Endothelial cell of umbilical vein (primary cell): ENCODE data around the gene MPND. TPM values are rescaled to one million over a fixed set of nuclear protein-coding genes. Genes with fewer than 3 reads are reported as not detected.

Experiments used
- BruUV-seq: library from RNA; stranded (reverse); fragments of 400-500 nt; replicated peaks from 2 replicates; lab custom pipeline; 2021; lab: Mats Ljungman, UMichigan
- CTCF ChIA-PET: fragments of 300-600, 350-600 bp; sonication (Branson Sonifier 250); formaldehyde crosslinking; loops from one replicate; lab custom pipeline; 2021; ENCODE audit warnings: antibody characterized with exemption, inconsistent platforms; lab: Charles Lee
- POLR2A ChIA-PET: fragments of 300-600, 350-600 bp; sonication (Branson Sonifier 250); formaldehyde crosslinking; loops from one replicate; lab custom pipeline; 2021; ENCODE audit warnings: antibody characterized with exemption, inconsistent platforms; lab: Charles Lee
- DNase-seq: peaks from one replicate; pipeline ENCODE4 v3.0.0-alpha.2; 2011; ENCODE audit warnings: low read depth, low spot score
- FAIRE-seq: peaks from 2 replicates; lab custom pipeline; 2011; peaks lifted over from hg19 to GRCh38; lab: Jason Lieb, UNC
- H2AFZ ChIP-seq: 2 replicates; pipeline ENCODE4 v1.6.0; 2012; ENCODE audit warnings: low read depth, low read length, control low read depth, inconsistent platforms
- H3K27ac ChIP-seq: 2 replicates; pipeline ENCODE4 v1.5.1; 2011; ENCODE audit warnings: low read depth, mild to moderate bottlenecking, control low read depth, low read length, moderate library complexity; ENCODE audit not compliant: insufficient read depth
- H3K27me3 ChIP-seq, 2 experiments: 2 replicates each; pipeline versions ENCODE4 v1.6.0 to v1.6.1; 2011; ENCODE audit warnings: low read length in 2 of 2, mixed read lengths in 1 of 2; ENCODE audit not compliant: control insufficient read depth in 2 of 2, insufficient read depth in 2 of 2
- H3K36me3 ChIP-seq, 2 experiments: 2 replicates in 1 of 2; 3 replicates in 1 of 2; pipeline ENCODE4 v1.5.1; 2011; ENCODE audit warnings: low read length in 2 of 2, mild to moderate bottlenecking in 1 of 2, moderate library complexity in 1 of 2; ENCODE audit not compliant: control insufficient read depth in 2 of 2, insufficient read depth in 2 of 2; ENCODE audit errors: extremely low read depth in 1 of 2
- H3K4me1 ChIP-seq: 3 replicates; pipeline ENCODE4 v1.5.1; 2011; ENCODE audit warnings: mild to moderate bottlenecking, low read length; ENCODE audit not compliant: control insufficient read depth, insufficient read depth; ENCODE audit errors: extremely low read depth
- H3K4me2 ChIP-seq: 2 replicates; pipeline ENCODE4 v1.6.1; 2011; ENCODE audit warnings: low read length, control low read depth, mixed read lengths; ENCODE audit not compliant: insufficient read depth
- H3K4me3 ChIP-seq, 3 experiments: fragments of 200-600 bp in 1 of 3; sonication (generic), shearing (Covaris generic) in 1 of 3; replicated peaks in 1 of 3; 2 replicates each; pipeline ENCODE4 v1.5.1; 2011 to 2016; ENCODE audit warnings: control low read depth in 3 of 3, low read length in 3 of 3, mild to moderate bottlenecking in 2 of 3, inconsistent platforms in 1 of 3, low read depth in 1 of 3, moderate library complexity in 1 of 3; ENCODE audit not compliant: insufficient read depth in 1 of 3
- H3K79me2 ChIP-seq: 2 replicates; pipeline ENCODE4 v1.6.0; 2012; ENCODE audit warnings: low read length, inconsistent platforms; ENCODE audit not compliant: control insufficient read depth, insufficient read depth
- H3K9ac ChIP-seq: replicated peaks from 2 replicates; pipeline ENCODE3; 2011; ENCODE audit warnings: low read length, control low read depth; ENCODE audit not compliant: insufficient read depth; ENCODE audit errors: extremely low read depth
- H3K9me1 ChIP-seq: replicated peaks from 3 replicates; pipeline ENCODE4 v1.6.0; 2011; ENCODE audit warnings: mild to moderate bottlenecking, low read length; ENCODE audit not compliant: control insufficient read depth, insufficient read depth; ENCODE audit errors: extremely low read depth
- H3K9me3 ChIP-seq: replicated peaks from 2 replicates; pipeline ENCODE4 v1.5.1; 2012; ENCODE audit warnings: low read length, inconsistent platforms; ENCODE audit not compliant: control insufficient read depth, insufficient read depth
- H4K20me1 ChIP-seq: replicated peaks from 2 replicates; pipeline ENCODE3; 2011; ENCODE audit warnings: mild to moderate bottlenecking, low read length; ENCODE audit not compliant: control insufficient read depth, insufficient read depth; ENCODE audit errors: extremely low read depth
- EZH2 ChIP-seq: IDR thresholded peaks from 2 replicates; pipeline ENCODE4 v1.6.1; 2012; ENCODE audit warnings: borderline replicate concordance, low read depth, mild to moderate bottlenecking, moderate library complexity, low read length, inconsistent platforms; ENCODE audit not compliant: severe bottlenecking
- FOS ChIP-seq: IDR thresholded peaks from 2 replicates; pipeline ENCODE4 v1.6.1; 2011; ENCODE audit warnings: mild to moderate bottlenecking, low read length, moderate library complexity, borderline replicate concordance; ENCODE audit not compliant: insufficient read depth
- GATA2 ChIP-seq: IDR thresholded peaks from 2 replicates; pipeline ENCODE4 v1.7.0; 2011; ENCODE audit warnings: low read depth, mild to moderate bottlenecking, moderate library complexity, mixed read lengths, low read length; ENCODE audit not compliant: insufficient read length, insufficient read depth
- JUN ChIP-seq: IDR thresholded peaks from 2 replicates; pipeline ENCODE4 v1.6.1; 2011; ENCODE audit warnings: borderline replicate concordance, low read depth; ENCODE audit not compliant: insufficient read length, insufficient read depth
- MYC ChIP-seq: IDR thresholded peaks from one replicate; pipeline ENCODE4 v1.6.1; 2011; ENCODE audit warnings: mild to moderate bottlenecking, low read depth, low read length
- dilution Hi-C: fragments of 300-500 bp; cut with MboI; formaldehyde crosslinking; loops from one replicate; pipeline ENCODE4 v1.15.0; 2019; ENCODE audit warnings: low sequenced_read_pairs; ENCODE audit not compliant: extremely low pct_ligation_motif_present
- intact Hi-C: fragments of 100-400 bp; cut with micrococcal nuclease; formaldehyde crosslinking; loops from one replicate; pipeline ENCODE4 v1.10.0; 2022
- polyA plus RNA-seq, 4 experiments: library from polyadenylated mRNA; depleted of rRNA in 3 of 4; stranded (reverse) in 3 of 4; unstranded in 1 of 4; fragments of >200 nt; gene quantifications; 2 replicates each; pipeline versions ENCODE4 v1.2.1 to v1.2.3, GENCODE V29; 2011 to 2012; ENCODE audit warnings: missing spikeins in 1 of 4
- total RNA-seq: library from RNA; stranded (reverse); gene quantifications from 2 replicates; pipeline ENCODE4 v1.2.3, GENCODE V29; 2021
- TF ChIP-seq, protein P1 (sequence below): IDR thresholded peaks from 2 replicates; pipeline ENCODE4 v1.6.1; 2011; ENCODE audit not compliant: insufficient read depth, insufficient read length

The MPND gene
- total and polyA plus RNA-seq, 2 donors (not counting 3 experiments of a cell fraction or from before 2014, with no cell fraction given), result 14.8 to 21.1 TPM

DNA sequence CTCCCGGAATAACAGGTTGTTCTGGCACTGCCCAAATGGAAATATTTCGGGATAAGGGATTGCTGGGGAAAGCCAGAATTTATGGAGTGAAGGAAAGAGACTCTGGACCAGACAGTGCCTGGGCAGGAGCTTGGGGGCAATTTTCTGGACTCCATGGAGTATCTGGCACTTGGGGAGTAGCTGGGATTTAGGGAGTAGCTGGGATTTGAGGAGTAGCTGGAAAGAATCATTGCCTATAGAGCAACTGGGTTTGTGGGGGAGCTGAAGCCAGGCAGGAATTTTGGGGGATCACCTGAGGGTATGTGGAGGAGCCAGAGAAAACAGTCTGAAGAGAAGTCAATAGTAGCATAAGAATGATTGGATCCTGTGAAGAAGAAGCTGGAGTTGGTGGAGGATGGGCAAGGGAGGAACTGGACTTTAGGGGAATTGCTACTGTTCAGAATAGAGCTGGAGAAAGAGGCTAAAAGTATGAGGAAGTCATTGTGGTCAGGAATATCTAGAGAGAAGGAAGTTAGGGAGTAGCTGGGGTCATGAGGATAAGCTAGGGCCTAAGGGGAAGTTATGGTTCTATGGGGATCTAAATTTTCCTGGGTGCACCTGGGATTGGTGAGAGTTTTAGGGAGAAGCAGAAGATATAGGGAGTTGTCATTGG lies 24.2 kb upstream of the MPND start:
- TF ChIP-seq FOS (no peak), EZH2 (no peak), JUN (no peak)
- Histone ChIP-seq H3K9me3 (no peaks in the 10 kb centered on the region), H3K9ac (no peak overlapping the region), H3K27ac (no peak overlapping the region), H4K20me1 (no peaks in the 10 kb centered on the region), H3K4me3 (no peak overlapping the region), H3K36me3 (peaks cover 0 to 4% of the 10 kb centered on the region in 2 experiments), H3K27me3 (no peaks in the 10 kb centered on the region), H3K4me2 (no peak overlapping the region), H3K9me1 (no peaks in the 10 kb centered on the region), H3K79me2 (no peaks in the 10 kb centered on the region), H3K4me1 (no peaks in the 10 kb centered on the region), H2AFZ (no peak overlapping the region)
- DNase-seq (no peak), FAIRE-seq (no peak)
- dilution Hi-C loops, result no loop called here
- CTCF ChIA-PET, result interaction anchor here (1.6 to 1.7 kb wide), 2 partner anchors 10 to 24 kb away, joined by 5 read pairs; partner anchors contain the start of gene MPND
- intact Hi-C loops, result loop anchor here (10.0 kb wide), 1 partner anchor 856 kb away; no protein-coding TSS in a partner anchor
- no TSS peak for BruUV-seq
- POLR2A ChIA-PET, result interaction anchor here (0.6 to 1.1 kb wide), 3 partner anchors 12 to 137 kb away, joined by 3 to 5 read pairs (median 5); no protein-coding TSS in a partner anchor

DNA sequence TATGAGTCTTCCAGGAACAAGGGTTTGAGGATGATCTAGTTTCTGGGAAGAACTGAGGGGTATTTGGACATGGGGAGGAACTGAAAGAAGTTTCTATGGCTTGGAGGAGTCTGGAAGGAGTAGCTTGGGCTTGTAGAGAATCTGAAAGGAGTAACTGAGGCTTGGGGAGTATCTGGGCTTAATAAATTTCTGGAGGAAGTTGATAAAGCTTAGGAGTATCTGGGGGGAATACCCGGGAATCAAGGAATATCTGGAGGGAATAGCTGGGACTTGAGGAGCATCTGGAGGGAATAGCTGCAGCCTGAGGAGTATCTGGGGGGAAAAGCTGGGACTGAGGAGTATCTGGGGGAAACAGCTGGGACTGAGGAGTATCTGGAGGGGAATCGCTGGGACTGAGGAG lies 22.9 kb upstream of the MPND start:
- POLR2A ChIA-PET, result interaction anchor here (1.1 kb wide), 1 partner anchor 22 kb away, joined by 3 read pairs; no protein-coding TSS in a partner anchor
- Histone ChIP-seq H2AFZ (no peak overlapping the region), H3K27me3 (no peaks in the 10 kb centered on the region), H3K79me2 (no peaks in the 10 kb centered on the region), H3K4me3 (no peak overlapping the region), H3K9me3 (no peaks in the 10 kb centered on the region), H3K27ac (no peak overlapping the region), H4K20me1 (no peaks in the 10 kb centered on the region), H3K9me1 (no peaks in the 10 kb centered on the region), H3K36me3 (peaks cover 0 to 2% of the 10 kb centered on the region in 2 experiments), H3K4me1 (no peaks in the 10 kb centered on the region), H3K9ac (no peak overlapping the region), H3K4me2 (no peak overlapping the region)
- TF ChIP-seq, protein P1, sequence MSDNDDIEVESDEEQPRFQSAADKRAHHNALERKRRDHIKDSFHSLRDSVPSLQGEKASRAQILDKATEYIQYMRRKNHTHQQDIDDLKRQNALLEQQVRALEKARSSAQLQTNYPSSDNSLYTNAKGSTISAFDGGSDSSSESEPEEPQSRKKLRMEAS, result no peak
- TF ChIP-seq GATA2 (no peak), MYC (no peak)
- FAIRE-seq (no peak), DNase-seq (no peak)
- BruUV-seq, result no TSS peak
- dilution Hi-C loops (no loop called here), intact Hi-C loops (no loop called here)
- CTCF ChIA-PET, result interaction anchor here (1.3 to 2.4 kb wide), 4 partner anchors 11 to 32 kb away, joined by 5 to 9 read pairs (median 5); partner anchors contain the start of gene MPND
